Activated naive CD8-positive, alpha-beta T cell treated with anti-CD3 and anti-CD28 coated beads, Interleukin-2, amount 50 U/mL, for 16 hours (primary cell): ENCODE results near the gene INTS6.

Experiments used
- DNase-seq: peaks from one replicate; pipeline ENCODE4 v3.0.0-alpha.2; 2020; ENCODE audit warnings: low read depth, low spot score

INTS6 gene

GRCh38 chr13:51412431-51412830 lies 40.4 kb downstream of the INTS6 start:
- DNase-seq: no peak

GRCh38 chr13:51405176-51405575 lies 47.7 kb downstream of the INTS6 start:
- no peak for DNase-seq

GRCh38 chr13:51397262-51397941 lies 55.4 kb downstream of the INTS6 start:
- no peak for DNase-seq

GRCh38 chr13:51396352-51396751 lies 56.5 kb downstream of the INTS6 start:
- DNase-seq: no peak

GRCh38 chr13:51394724-51395123 lies 58.1 kb downstream of the INTS6 start:
- no peak for DNase-seq

GRCh38 chr13:51385114-51385513 lies 67.7 kb downstream of the INTS6 start:
- no peak for DNase-seq

GRCh38 chr13:51380269-51380668 lies 72.6 kb downstream of the INTS6 start:
- DNase-seq: no peak

GRCh38 chr13:51373451-51373850 lies 79.4 kb downstream of the INTS6 start:
- DNase-seq: no peak

GRCh38 chr13:51371768-51372399 lies 81.0 kb downstream of the INTS6 start:
- no peak for DNase-seq

GRCh38 chr13:51370811-51371210 lies 82.0 kb downstream of the INTS6 start:
- no peak for DNase-seq

- DNase-seq: no peak
Measured at GRCh38 chr13:51370116-51370515, 82.7 kb downstream of the INTS6 start.

- no peak for DNase-seq
Measured at GRCh38 chr13:51364404-51365008, 88.3 kb downstream of the INTS6 start.

- no peak for DNase-seq
Measured at GRCh38 chr13:51363625-51364024, 89.2 kb downstream of the INTS6 start.

GRCh38 chr13:51361106-51361505 lies 91.7 kb downstream of the INTS6 start:
- DNase-seq: no peak

- no peak for DNase-seq
Measured at GRCh38 chr13:51360489-51360888, 92.3 kb downstream of the INTS6 start.

- DNase-seq: no peak
Measured at GRCh38 chr13:51359352-51359751, 93.5 kb downstream of the INTS6 start.

- DNase-seq: no peak
Measured at GRCh38 chr13:51357928-51358595, 94.8 kb downstream of the INTS6 start.

GRCh38 chr13:51355217-51355616 lies 97.6 kb downstream of the INTS6 start:
- no peak for DNase-seq

GRCh38 chr13:51349016-51349415 lies 103.8 kb downstream of the INTS6 start:
- DNase-seq: no peak

GRCh38 chr13:51348069-51348967 lies 104.5 kb downstream of the INTS6 start:
- DNase-seq: no peak

GRCh38 chr13:51347099-51347498 lies 105.7 kb downstream of the INTS6 start:
- DNase-seq: no peak

- DNase-seq: no peak
Measured at GRCh38 chr13:51346397-51346796, 106.4 kb downstream of the INTS6 start.
